HEK293 (cell line): ENCODE measurements around the gene SMIM24.

Experiments
- SCRT1 ChIP-seq: fragments of 450-650 bp; formaldehyde crosslinking; IDR thresholded peaks from 2 replicates; pipeline ENCODE4 v1.5.1; 2016; ENCODE audit warnings: missing biosample characterization, missing genetic modification characterization, borderline replicate concordance
- SCRT2 ChIP-seq: fragments of 450-650 bp; formaldehyde crosslinking; IDR thresholded peaks from 2 replicates; pipeline ENCODE4 v1.5.1; 2016; ENCODE audit warnings: missing biosample characterization, missing genetic modification characterization
- SP3 ChIP-seq: fragments of 450-650 bp; formaldehyde crosslinking; IDR thresholded peaks from 2 replicates; pipeline ENCODE4 v1.5.1; 2016; ENCODE audit warnings: missing biosample characterization, missing genetic modification characterization
- ZBTB1 ChIP-seq: fragments of 450-650 bp; formaldehyde crosslinking; IDR thresholded peaks from 2 replicates; pipeline ENCODE4 v1.5.1; 2016; ENCODE audit warnings: missing biosample characterization, missing genetic modification characterization
- ZNF132 ChIP-seq: fragments of 450-650 bp; formaldehyde crosslinking; IDR thresholded peaks from 2 replicates; pipeline ENCODE4 v1.5.1; 2017; ENCODE audit warnings: missing biosample characterization, missing genetic modification characterization, borderline replicate concordance
- ZNF148 ChIP-seq: fragments of 450-650 bp; formaldehyde crosslinking; IDR thresholded peaks from 2 replicates; pipeline ENCODE4 v1.5.0; 2017; ENCODE audit warnings: missing biosample characterization, missing genetic modification characterization, borderline replicate concordance
- ZNF223 ChIP-seq: fragments of 450-650 bp; formaldehyde crosslinking; IDR thresholded peaks from 2 replicates; pipeline ENCODE4 v1.5.1; 2016; ENCODE audit warnings: missing biosample characterization, missing genetic modification characterization
- ZNF335 ChIP-seq: fragments of 450-650 bp; formaldehyde crosslinking; conservative IDR thresholded peaks from 2 replicates; pipeline ENCODE4 v1.5.1; 2016; ENCODE audit warnings: missing biosample characterization, missing genetic modification characterization
- ZNF341 ChIP-seq: fragments of 450-650 bp; formaldehyde crosslinking; IDR thresholded peaks from 2 replicates; pipeline ENCODE4; 2016; ENCODE audit warnings: low read depth, missing biosample characterization, missing genetic modification characterization
- ZNF398 ChIP-seq: fragments of 450-650 bp; formaldehyde crosslinking; IDR thresholded peaks from 2 replicates; pipeline ENCODE4 v1.5.1; 2017; ENCODE audit warnings: missing biosample characterization, missing genetic modification characterization
- ZNF548 ChIP-seq: fragments of 450-650 bp; formaldehyde crosslinking; IDR thresholded peaks from 2 replicates; pipeline ENCODE4 v1.5.1; 2016; ENCODE audit warnings: missing biosample characterization, missing genetic modification characterization
- ZNF639 ChIP-seq: fragments of 450-650 bp; formaldehyde crosslinking; IDR thresholded peaks from 2 replicates; pipeline ENCODE4 v1.5.1; 2016; ENCODE audit warnings: missing biosample characterization, missing genetic modification characterization
- ZNF692 ChIP-seq: fragments of 450-650 bp; formaldehyde crosslinking; IDR thresholded peaks from 2 replicates; pipeline ENCODE4 v1.5.1; 2016; ENCODE audit warnings: missing biosample characterization, missing genetic modification characterization
- ZNF76 ChIP-seq: fragments of 450-650 bp; formaldehyde crosslinking; IDR thresholded peaks from 2 replicates; pipeline ENCODE4; 2016; ENCODE audit warnings: low read depth, missing biosample characterization, missing genetic modification characterization, borderline replicate concordance
- ZNF785 ChIP-seq: fragments of 450-650 bp; formaldehyde crosslinking; IDR thresholded peaks from 2 replicates; pipeline ENCODE4 v1.5.1; 2016; ENCODE audit warnings: missing biosample characterization, missing genetic modification characterization
- ZXDB ChIP-seq: fragments of 450-650 bp; formaldehyde crosslinking; IDR thresholded peaks from 2 replicates; pipeline ENCODE4 v1.5.1; 2016; ENCODE audit warnings: missing biosample characterization, missing genetic modification characterization
- TF ChIP-seq, protein P1 (sequence below): fragments of 450-650 bp; formaldehyde crosslinking; conservative IDR thresholded peaks from 2 replicates; pipeline ENCODE4 v1.5.1; 2016; ENCODE audit warnings: low read depth, missing biosample characterization, missing genetic modification characterization
- TF ChIP-seq, protein P2 (sequence below): fragments of 450-650 bp; formaldehyde crosslinking; IDR thresholded peaks from 2 replicates; pipeline ENCODE4 v1.5.1; 2016; ENCODE audit warnings: missing biosample characterization, missing genetic modification characterization
- TF ChIP-seq, protein P3 (sequence below): fragments of 450-650 bp; formaldehyde crosslinking; IDR thresholded peaks from 2 replicates; pipeline ENCODE4 v1.5.1; 2016; ENCODE audit warnings: missing biosample characterization, missing genetic modification characterization
- TF ChIP-seq, protein P4 (sequence below): fragments of 450-650 bp; formaldehyde crosslinking; IDR thresholded peaks from 2 replicates; pipeline ENCODE4 v1.5.1; 2017; ENCODE audit warnings: missing biosample characterization, missing genetic modification characterization

The SMIM24 gene

DNA sequence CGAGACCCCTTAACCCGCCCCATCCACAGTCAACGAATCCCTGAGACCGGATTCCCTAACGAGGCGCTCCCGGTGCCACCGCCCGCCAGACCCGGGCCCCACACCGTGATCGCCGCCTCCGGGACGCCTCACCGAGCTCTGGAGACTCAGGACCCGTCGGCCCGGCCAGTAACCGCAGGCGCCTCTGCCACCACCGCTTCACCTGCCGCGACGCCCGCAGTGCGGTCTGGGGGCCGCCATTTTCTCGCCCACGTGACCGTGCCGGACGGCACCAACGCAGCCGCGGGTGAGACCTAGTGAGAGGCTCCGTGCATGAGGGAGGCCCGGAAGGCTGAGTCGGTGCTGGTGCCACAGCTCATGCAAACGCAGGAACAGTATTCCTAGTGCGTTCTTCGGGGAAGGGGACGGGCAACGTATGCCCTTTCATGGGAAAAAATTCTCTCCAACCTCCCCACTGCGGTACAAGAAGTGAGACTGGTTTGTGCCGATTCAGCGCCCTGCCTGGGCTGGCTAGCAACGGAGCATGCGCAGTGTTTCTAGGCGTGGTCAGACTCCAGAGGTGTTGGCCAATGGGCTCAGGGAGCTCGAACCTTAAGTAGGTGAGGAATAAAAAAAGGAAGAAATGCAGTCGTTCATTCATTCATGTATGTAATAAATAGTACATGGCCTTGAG is 20.2 kb upstream of the SMIM24 start, which contains the start of gene DOHH (continued):
- TF ChIP-seq, protein P1, sequence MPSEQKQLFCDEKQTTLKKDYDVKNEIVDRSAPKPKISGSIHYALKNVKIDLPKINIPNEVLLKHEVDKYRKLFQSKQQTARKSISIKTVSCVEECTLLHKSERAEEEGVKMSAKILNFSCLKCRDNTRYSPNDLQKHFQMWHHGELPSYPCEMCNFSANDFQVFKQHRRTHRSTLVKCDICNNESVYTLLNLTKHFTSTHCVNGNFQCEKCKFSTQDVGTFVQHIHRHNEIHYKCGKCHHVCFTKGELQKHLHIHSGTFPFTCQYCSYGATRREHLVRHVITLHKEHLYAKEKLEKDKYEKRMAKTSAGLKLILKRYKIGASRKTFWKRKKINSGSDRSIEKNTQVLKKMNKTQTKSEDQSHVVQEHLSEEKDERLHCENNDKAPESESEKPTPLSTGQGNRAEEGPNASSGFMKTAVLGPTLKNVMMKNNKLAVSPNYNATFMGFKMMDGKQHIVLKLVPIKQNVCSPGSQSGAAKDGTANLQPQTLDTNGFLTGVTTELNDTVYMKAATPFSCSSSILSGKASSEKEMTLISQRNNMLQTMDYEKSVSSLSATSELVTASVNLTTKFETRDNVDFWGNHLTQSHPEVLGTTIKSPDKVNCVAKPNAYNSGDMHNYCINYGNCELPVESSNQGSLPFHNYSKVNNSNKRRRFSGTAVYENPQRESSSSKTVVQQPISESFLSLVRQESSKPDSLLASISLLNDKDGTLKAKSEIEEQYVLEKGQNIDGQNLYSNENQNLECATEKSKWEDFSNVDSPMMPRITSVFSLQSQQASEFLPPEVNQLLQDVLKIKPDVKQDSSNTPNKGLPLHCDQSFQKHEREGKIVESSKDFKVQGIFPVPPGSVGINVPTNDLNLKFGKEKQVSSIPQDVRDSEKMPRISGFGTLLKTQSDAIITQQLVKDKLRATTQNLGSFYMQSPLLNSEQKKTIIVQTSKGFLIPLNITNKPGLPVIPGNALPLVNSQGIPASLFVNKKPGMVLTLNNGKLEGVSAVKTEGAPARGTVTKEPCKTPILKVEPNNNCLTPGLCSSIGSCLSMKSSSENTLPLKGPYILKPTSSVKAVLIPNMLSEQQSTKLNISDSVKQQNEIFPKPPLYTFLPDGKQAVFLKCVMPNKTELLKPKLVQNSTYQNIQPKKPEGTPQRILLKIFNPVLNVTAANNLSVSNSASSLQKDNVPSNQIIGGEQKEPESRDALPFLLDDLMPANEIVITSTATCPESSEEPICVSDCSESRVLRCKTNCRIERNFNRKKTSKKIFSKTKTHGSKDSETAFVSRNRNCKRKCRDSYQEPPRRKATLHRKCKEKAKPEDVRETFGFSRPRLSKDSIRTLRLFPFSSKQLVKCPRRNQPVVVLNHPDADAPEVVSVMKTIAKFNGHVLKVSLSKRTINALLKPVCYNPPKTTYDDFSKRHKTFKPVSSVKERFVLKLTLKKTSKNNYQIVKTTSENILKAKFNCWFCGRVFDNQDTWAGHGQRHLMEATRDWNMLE = peak; percentile 42; the same call in 1 of the 2 replicates
- no peak for TF ChIP-seq ZNF785 (tag by site-specific recombination)
- TF ChIP-seq ZNF335 (tag by site-specific recombination) = peak; percentile 84
- TF ChIP-seq, protein P2, sequence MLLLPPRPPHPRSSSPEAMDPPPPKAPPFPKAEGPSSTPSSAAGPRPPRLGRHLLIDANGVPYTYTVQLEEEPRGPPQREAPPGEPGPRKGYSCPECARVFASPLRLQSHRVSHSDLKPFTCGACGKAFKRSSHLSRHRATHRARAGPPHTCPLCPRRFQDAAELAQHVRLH (tag by site-specific recombination) = peak; percentile 10; the same call in 1 of the 2 replicates
- TF ChIP-seq, protein P3, sequence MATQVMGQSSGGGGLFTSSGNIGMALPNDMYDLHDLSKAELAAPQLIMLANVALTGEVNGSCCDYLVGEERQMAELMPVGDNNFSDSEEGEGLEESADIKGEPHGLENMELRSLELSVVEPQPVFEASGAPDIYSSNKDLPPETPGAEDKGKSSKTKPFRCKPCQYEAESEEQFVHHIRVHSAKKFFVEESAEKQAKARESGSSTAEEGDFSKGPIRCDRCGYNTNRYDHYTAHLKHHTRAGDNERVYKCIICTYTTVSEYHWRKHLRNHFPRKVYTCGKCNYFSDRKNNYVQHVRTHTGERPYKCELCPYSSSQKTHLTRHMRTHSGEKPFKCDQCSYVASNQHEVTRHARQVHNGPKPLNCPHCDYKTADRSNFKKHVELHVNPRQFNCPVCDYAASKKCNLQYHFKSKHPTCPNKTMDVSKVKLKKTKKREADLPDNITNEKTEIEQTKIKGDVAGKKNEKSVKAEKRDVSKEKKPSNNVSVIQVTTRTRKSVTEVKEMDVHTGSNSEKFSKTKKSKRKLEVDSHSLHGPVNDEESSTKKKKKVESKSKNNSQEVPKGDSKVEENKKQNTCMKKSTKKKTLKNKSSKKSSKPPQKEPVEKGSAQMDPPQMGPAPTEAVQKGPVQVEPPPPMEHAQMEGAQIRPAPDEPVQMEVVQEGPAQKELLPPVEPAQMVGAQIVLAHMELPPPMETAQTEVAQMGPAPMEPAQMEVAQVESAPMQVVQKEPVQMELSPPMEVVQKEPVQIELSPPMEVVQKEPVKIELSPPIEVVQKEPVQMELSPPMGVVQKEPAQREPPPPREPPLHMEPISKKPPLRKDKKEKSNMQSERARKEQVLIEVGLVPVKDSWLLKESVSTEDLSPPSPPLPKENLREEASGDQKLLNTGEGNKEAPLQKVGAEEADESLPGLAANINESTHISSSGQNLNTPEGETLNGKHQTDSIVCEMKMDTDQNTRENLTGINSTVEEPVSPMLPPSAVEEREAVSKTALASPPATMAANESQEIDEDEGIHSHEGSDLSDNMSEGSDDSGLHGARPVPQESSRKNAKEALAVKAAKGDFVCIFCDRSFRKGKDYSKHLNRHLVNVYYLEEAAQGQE (tag by site-specific recombination) = peak; percentile 37; the same call in 1 of the 2 replicates
- TF ChIP-seq ZNF398 (tag by site-specific recombination) = no peak
- no peak for TF ChIP-seq ZNF223 (tag by site-specific recombination)
- TF ChIP-seq ZNF341 (tag by site-specific recombination) = no peak
- TF ChIP-seq ZNF132 (tag by site-specific recombination) = no peak
- no peak for TF ChIP-seq SCRT1 (tag by site-specific recombination)
- TF ChIP-seq, protein P4, sequence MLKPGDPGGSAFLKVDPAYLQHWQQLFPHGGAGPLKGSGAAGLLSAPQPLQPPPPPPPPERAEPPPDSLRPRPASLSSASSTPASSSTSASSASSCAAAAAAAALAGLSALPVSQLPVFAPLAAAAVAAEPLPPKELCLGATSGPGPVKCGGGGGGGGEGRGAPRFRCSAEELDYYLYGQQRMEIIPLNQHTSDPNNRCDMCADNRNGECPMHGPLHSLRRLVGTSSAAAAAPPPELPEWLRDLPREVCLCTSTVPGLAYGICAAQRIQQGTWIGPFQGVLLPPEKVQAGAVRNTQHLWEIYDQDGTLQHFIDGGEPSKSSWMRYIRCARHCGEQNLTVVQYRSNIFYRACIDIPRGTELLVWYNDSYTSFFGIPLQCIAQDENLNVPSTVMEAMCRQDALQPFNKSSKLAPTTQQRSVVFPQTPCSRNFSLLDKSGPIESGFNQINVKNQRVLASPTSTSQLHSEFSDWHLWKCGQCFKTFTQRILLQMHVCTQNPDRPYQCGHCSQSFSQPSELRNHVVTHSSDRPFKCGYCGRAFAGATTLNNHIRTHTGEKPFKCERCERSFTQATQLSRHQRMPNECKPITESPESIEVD (tag by site-specific recombination) = no peak
- TF ChIP-seq ZNF548 (tag by site-specific recombination) = no peak
- no peak for TF ChIP-seq ZBTB1 (tag by site-specific recombination)
- peak; percentile 76 for TF ChIP-seq SP3 (tag by site-specific recombination)
- peak; percentile 84 for TF ChIP-seq ZNF692
- TF ChIP-seq SCRT2 (tag by site-specific recombination) = no peak
- TF ChIP-seq ZNF148 (tag by site-specific recombination) = peak; percentile 62; the same call in 1 of the 2 replicates
- peak; percentile 94 for TF ChIP-seq ZXDB
- peak; percentile 93 for TF ChIP-seq ZNF76
- peak; percentile 87 for TF ChIP-seq ZNF639 (tag by site-specific recombination)
